Measurements from ENCODE around the gene SERPINE3.

The SERPINE3 gene

GRCh38 chr13:51364404-51365008 lies 25.0 kb downstream of the SERPINE3 start:
- Mint-ChIP-seq H3K27ac (peak overlapping the region; percentile 32), H3K27me3 (no peaks in the 10 kb centered on the region), H3K9me3 (no peaks in the 10 kb centered on the region), H3K4me3 (no peak overlapping the region), H3K4me1 (ENCODE audit: low read depth) (peaks cover 13% of the 10 kb centered on the region), H3K36me3 (ENCODE audit: low read depth) (peaks cover 62% of the 10 kb centered on the region)
- DNase-seq = no peak

DNA sequence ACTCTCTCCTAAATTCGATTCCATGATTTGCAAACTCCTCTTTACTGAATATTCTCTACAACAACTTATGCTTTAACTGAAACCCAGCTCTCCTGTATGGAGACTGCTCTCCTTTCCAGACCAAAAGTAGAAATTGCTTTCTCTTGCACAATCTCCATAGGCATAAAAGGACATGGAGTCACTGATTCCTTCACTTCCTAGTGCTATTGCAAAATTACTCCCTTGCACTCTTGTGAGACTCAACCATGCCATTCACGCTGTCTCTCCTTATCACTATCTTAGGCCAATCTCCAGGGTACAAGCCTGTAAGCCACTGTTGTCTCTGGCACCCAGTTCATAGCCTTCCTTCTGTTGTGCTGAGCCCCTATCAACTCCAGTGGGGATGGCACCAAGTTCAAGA lies 30.6 kb downstream of the SERPINE3 start:
- Mint-ChIP-seq H3K9me3 (no peaks in the 10 kb centered on the region), H3K4me3 (no peak overlapping the region), H3K36me3 (ENCODE audit: low read depth) (peaks cover 18% of the 10 kb centered on the region), H3K4me1 (ENCODE audit: low read depth) (no peaks in the 10 kb centered on the region), H3K27me3 (no peaks in the 10 kb centered on the region), H3K27ac (no peak overlapping the region)
- no peak for DNase-seq

GRCh38 chr13:51370811-51371210 lies 31.3 kb downstream of the SERPINE3 start:
- H3K9me3 Mint-ChIP-seq = no peaks in the 10 kb centered on the region
- no peaks in the 10 kb centered on the region for H3K27me3 Mint-ChIP-seq
- H3K36me3 Mint-ChIP-seq (ENCODE audit: low read depth) = peaks cover 12% of the 10 kb centered on the region
- H3K27ac Mint-ChIP-seq = no peak overlapping the region
- H3K4me1 Mint-ChIP-seq (ENCODE audit: low read depth) = no peaks in the 10 kb centered on the region
- H3K4me3 Mint-ChIP-seq = no peak overlapping the region
- DNase-seq = no peak

DNA sequence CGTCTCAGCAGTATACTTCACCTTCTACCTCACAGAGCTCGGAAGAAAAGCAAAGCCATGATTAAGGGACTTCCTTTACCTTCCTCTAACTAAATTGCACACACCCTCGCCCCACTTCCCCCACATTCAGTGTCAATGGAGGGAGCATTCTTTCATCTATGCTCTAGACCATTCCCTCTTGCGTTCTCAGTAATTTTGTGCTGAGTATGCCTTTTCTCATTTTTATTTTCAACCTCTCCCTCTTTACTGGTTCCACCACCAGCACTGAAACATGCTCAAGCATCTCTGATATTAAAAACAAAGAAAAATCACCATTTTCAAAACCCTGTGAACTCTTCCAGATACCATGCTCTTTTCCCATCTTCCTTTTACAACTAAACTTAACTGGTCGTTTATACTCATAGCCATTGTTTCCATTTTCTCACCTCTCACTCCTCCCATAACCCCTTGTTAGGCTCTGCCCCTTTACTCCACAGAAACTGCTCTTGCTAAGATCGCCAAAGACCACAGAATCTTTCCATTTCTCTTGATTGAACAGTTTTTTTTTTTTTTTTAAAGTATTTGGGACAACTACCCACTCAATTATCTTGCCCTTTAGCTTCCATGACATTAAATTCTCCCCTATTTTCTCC lies 32.4 kb downstream of the SERPINE3 start:
- no peak for DNase-seq
- Mint-ChIP-seq H3K27ac (no peak overlapping the region), H3K9me3 (no peaks in the 10 kb centered on the region), H3K4me3 (no peak overlapping the region), H3K36me3 (ENCODE audit: low read depth) (peaks cover 9% of the 10 kb centered on the region), H3K4me1 (ENCODE audit: low read depth) (no peaks in the 10 kb centered on the region), H3K27me3 (no peaks in the 10 kb centered on the region)

DNA sequence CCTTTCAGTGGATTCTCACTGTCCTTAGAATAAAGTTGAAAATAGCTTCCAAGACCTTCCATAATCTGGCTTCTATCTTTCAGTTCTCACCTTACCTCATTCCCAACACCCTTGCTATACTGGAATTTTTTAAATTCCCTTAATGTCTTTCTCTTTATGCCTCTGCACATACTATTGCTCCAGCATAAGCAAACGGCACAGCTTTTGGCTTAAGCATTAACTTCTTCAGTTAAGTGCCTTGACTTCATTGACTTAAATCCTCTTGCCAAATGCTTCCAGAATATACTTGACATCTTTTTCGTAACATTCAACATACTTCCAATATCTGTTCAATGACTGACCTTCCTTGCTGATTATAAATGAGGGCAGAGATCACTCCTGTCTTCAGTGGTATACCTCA lies 34.0 kb downstream of the SERPINE3 start:
- Mint-ChIP-seq H3K4me3 (no peak overlapping the region), H3K4me1 (ENCODE audit: low read depth) (no peaks in the 10 kb centered on the region), H3K27ac (no peak overlapping the region), H3K27me3 (no peaks in the 10 kb centered on the region), H3K9me3 (no peaks in the 10 kb centered on the region), H3K36me3 (ENCODE audit: low read depth) (peaks cover 20% of the 10 kb centered on the region)
- no peak for DNase-seq

GRCh38 chr13:51380269-51380668 lies 40.8 kb downstream of the SERPINE3 start:
- H3K36me3 Mint-ChIP-seq (ENCODE audit: low read depth) = peaks cover 63% of the 10 kb centered on the region
- H3K4me3 Mint-ChIP-seq = no peak overlapping the region
- no peaks in the 10 kb centered on the region for H3K27me3 Mint-ChIP-seq
- no peak for DNase-seq
- H3K4me1 Mint-ChIP-seq (ENCODE audit: low read depth) = peaks cover 2% of the 10 kb centered on the region
- H3K27ac Mint-ChIP-seq = no peak overlapping the region
- no peaks in the 10 kb centered on the region for H3K9me3 Mint-ChIP-seq

DNA sequence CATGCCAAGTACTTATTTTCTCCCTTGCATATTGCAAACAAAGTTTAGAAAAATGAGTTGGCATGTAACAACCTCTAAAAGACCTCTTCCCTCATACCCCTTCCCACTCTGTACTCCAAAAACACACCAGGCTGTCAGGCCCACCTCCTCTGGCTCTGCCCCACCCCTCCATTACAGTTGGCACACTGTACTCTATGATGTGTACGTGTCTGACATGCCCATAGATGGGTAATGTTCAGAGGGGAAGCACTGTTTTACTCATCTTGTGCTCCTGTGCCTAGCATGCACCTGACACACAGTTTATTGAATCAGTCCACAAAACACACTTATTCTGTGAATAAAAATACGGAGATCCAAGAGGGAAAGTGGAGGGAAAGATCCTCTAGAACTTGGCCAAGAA lies 45.6 kb downstream of the SERPINE3 start:
- Mint-ChIP-seq H3K9me3 (no peaks in the 10 kb centered on the region), H3K36me3 (ENCODE audit: low read depth) (peaks cover 49% of the 10 kb centered on the region), H3K4me3 (no peak overlapping the region), H3K4me1 (ENCODE audit: low read depth) (peaks cover 3% of the 10 kb centered on the region), H3K27me3 (no peaks in the 10 kb centered on the region), H3K27ac (no peak overlapping the region)
- DNase-seq = no peak

DNA sequence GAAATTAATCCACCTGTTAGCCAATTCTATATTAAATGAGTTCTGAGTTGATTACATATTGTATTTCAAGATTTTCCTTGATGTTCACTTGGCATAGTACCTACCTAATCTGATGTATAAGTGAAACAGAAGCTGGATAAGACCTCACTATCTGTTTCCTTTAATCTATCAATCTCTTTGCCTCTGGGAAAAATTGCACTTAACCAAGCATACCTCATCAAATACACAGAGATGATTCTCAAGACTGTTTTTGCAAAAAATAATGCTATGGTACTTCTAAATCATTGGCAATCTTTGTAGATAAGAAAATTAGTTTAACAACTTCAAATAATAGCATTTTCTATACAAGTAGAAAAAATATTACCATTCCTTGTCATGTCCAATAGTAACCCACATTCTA lies 55.2 kb downstream of the SERPINE3 start:
- no peak for DNase-seq
- Mint-ChIP-seq H3K36me3 (ENCODE audit: low read depth) (peaks cover 46% of the 10 kb centered on the region), H3K4me3 (no peak overlapping the region), H3K27ac (no peak overlapping the region), H3K4me1 (ENCODE audit: low read depth) (peaks cover 49% of the 10 kb centered on the region), H3K27me3 (no peaks in the 10 kb centered on the region), H3K9me3 (no peaks in the 10 kb centered on the region)

DNA sequence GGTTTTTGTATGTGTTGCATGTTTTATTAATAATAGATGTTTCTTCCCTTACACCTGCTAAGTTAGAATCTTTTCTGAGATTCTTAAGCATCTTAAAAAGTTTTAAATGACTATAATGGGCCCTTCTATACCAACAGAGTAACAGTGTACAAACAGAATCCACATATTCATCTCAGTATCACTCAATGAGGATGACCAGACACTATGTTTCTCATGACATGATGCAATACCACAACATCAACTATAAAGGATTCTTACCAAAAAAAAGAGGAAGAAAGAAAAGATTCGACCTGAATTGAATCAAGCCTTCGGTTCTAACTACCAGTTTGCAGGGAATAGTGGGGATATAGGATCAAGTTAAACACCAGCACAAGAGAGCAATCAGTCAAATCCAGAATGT lies 56.9 kb downstream of the SERPINE3 start:
- no peaks in the 10 kb centered on the region for H3K9me3 Mint-ChIP-seq
- peaks cover 60% of the 10 kb centered on the region for H3K4me1 Mint-ChIP-seq (ENCODE audit: low read depth)
- peaks cover 60% of the 10 kb centered on the region for H3K36me3 Mint-ChIP-seq (ENCODE audit: low read depth)
- peak overlapping the region; percentile 27 for H3K27ac Mint-ChIP-seq
- H3K4me3 Mint-ChIP-seq = no peak overlapping the region
- H3K27me3 Mint-ChIP-seq = no peaks in the 10 kb centered on the region
- DNase-seq = no peak

DNA sequence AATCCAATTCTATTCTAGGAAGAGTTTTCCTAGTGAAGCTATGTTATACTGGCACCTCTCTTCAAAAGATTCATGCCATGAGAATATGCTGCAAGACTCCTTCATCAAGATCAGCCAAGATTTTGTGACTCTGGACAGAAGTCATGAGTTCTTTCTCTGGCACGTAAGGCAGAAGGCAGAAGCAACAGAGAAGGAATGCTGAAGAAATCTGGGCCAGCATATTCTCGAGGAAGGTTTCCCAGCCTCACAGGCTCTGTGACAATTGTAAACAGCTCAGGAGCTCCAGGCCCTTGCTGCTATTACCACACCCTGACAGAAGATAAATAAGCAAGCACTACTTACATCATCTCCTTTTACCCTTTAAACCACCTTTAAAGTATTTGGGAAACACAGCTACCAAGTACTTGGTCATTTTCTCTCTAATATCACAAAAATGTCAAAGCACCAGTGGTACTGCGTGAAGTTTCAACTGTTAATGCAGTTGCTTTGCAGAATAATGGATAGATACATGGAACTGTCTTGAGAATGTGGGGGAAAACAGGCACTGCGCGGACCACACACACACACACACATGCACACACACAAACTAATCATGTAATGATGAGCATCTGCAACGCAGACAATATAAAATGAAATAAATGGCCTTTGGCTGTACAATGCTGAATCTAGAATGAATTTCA lies 57.9 kb downstream of the SERPINE3 start:
- Mint-ChIP-seq H3K27ac (no peak overlapping the region), H3K27me3 (no peaks in the 10 kb centered on the region), H3K9me3 (no peaks in the 10 kb centered on the region), H3K4me1 (ENCODE audit: low read depth) (peaks cover 61% of the 10 kb centered on the region), H3K36me3 (ENCODE audit: low read depth) (peaks cover 63% of the 10 kb centered on the region), H3K4me3 (no peak overlapping the region)
- DNase-seq = no peak

- Mint-ChIP-seq H3K36me3 (ENCODE audit: low read depth) (peaks cover 71% of the 10 kb centered on the region), H3K27me3 (no peaks in the 10 kb centered on the region), H3K27ac (no peak overlapping the region), H3K9me3 (no peaks in the 10 kb centered on the region), H3K4me3 (no peak overlapping the region), H3K4me1 (ENCODE audit: low read depth) (peaks cover 70% of the 10 kb centered on the region)
- no peak for DNase-seq
Measured at GRCh38 chr13:51405176-51405575, 65.7 kb downstream of the SERPINE3 start.

- Mint-ChIP-seq H3K4me1 (ENCODE audit: low read depth) (peaks cover 57% of the 10 kb centered on the region), H3K27me3 (no peaks in the 10 kb centered on the region), H3K4me3 (no peak overlapping the region), H3K9me3 (peaks cover 6% of the 10 kb centered on the region), H3K27ac (no peak overlapping the region), H3K36me3 (ENCODE audit: low read depth) (peaks cover 79% of the 10 kb centered on the region)
- DNase-seq = no peak
Measured at GRCh38 chr13:51412431-51412830, 72.9 kb downstream of the SERPINE3 start.
